Neutrophil (primary cell): ENCODE data around the gene BANP.

Experiments
- H3K27ac ChIP-seq: fragments of 200-600 bp; sonication (generic); 2 replicates; pipeline ENCODE4 v1.5.1; 2016; ENCODE audit warnings: mild to moderate bottlenecking, moderate library complexity
- H3K27me3 ChIP-seq: fragments of 200-600 bp; sonication (generic); 2 replicates; pipeline ENCODE4 v1.6.0; 2016; ENCODE audit warnings: mild to moderate bottlenecking
- H3K36me3 ChIP-seq: fragments of 200-600 bp; sonication (generic); 2 replicates; pipeline ENCODE4 v1.5.1; 2017
- H3K4me1 ChIP-seq, 2 experiments: fragments of 200-600 bp in 1 of 2; sonication (generic) in 1 of 2; 1 replicate in 1 of 2; 2 replicates in 1 of 2; pipeline versions ENCODE4 v1.5.1 to v1.6.1; 2013 to 2016; ENCODE audit warnings: low read depth in 1 of 2, low read length in 1 of 2, mild to moderate bottlenecking in 1 of 2, moderate library complexity in 1 of 2; ENCODE audit not compliant: control insufficient read depth in 1 of 2, insufficient read depth in 1 of 2
- H3K4me3 ChIP-seq, 2 experiments: fragments of 200-600 bp in 1 of 2; sonication (generic) in 1 of 2; 1 replicate in 1 of 2; 2 replicates in 1 of 2; pipeline ENCODE4 v1.5.1; 2013 to 2016; ENCODE audit warnings: low read depth in 1 of 2, low read length in 1 of 2, mild to moderate bottlenecking in 1 of 2, moderate library complexity in 1 of 2
- H3K9me3 ChIP-seq: fragments of 200-600 bp; sonication (generic); 2 replicates; pipeline ENCODE4 v1.5.1; 2016
- CTCF ChIP-seq: fragments of 200-600 bp; sonication (generic); IDR thresholded peaks from 2 replicates; pipeline ENCODE4 v1.5.1; 2016; ENCODE audit warnings: antibody characterized with exemption

Gene BANP

GRCh38 chr16:87939562-87940423 is 11.4 kb upstream of the BANP start:
- no peak overlapping the region for H3K27ac ChIP-seq

GRCh38 chr16:87942680-87943079 is 8.6 kb upstream of the BANP start:
- Histone ChIP-seq H3K36me3 (no peaks in the 10 kb centered on the region), H3K27ac (no peak overlapping the region), H3K27me3 (no peaks in the 10 kb centered on the region), H3K4me1 (peaks cover 15 to 16% of the 10 kb centered on the region in 2 experiments), H3K9me3 (no peaks in the 10 kb centered on the region), H3K4me3 (no peak overlapping the region)
- TF ChIP-seq CTCF, result no peak

More at GRCh38 chr16:87939562-87940423, 11.4 kb upstream of the BANP start:
- no peak for TF ChIP-seq CTCF
- Histone ChIP-seq H3K9me3 (no peaks in the 10 kb centered on the region), H3K27me3 (no peaks in the 10 kb centered on the region), H3K4me3 (no peak overlapping the region), H3K4me1 (peaks cover 2 to 4% of the 10 kb centered on the region in 2 experiments), H3K36me3 (no peaks in the 10 kb centered on the region)

DNA sequence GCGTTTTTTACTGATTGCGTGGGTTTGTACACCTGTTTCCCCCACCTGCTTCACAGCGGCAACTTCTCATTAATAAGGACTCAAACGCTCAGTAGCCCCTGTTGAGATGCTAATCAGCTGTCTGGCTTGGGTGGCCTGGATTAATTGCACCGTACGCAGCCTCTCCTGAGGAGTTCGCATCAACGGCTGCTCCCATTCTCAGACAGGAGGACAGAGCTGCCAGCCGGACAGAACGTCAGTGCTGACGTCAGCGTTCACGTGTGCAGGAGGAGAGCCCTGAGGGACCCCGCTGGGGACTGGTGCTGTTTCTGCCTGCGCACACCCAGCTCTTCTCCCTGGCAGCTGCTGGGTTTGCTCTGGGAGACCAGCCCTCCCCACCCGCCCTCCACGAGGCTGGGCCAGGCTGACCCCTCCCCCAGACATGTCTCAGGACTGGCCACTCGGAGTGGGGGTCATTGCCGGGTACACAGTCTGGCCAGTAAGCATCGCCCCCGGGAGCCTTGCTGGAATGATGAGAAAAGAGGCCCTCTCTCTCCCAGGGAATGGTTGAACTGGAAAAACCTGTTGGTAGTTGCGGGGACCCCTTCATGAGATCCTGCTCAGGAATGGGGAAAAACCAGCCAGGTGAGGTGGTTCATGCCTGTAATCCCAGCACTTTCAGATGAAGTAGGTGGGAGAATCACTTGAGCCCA is 5.7 kb upstream of the BANP start:
- Histone ChIP-seq H3K9me3 (no peaks in the 10 kb centered on the region), H3K36me3 (no peaks in the 10 kb centered on the region), H3K27me3 (no peaks in the 10 kb centered on the region), H3K27ac (peak overlapping the region; percentile 22), H3K4me3 (peak overlapping the region; percentile 49 to 65), H3K4me1 (peaks cover 36 to 38% of the 10 kb centered on the region in 2 experiments)
- no peak for TF ChIP-seq CTCF

DNA sequence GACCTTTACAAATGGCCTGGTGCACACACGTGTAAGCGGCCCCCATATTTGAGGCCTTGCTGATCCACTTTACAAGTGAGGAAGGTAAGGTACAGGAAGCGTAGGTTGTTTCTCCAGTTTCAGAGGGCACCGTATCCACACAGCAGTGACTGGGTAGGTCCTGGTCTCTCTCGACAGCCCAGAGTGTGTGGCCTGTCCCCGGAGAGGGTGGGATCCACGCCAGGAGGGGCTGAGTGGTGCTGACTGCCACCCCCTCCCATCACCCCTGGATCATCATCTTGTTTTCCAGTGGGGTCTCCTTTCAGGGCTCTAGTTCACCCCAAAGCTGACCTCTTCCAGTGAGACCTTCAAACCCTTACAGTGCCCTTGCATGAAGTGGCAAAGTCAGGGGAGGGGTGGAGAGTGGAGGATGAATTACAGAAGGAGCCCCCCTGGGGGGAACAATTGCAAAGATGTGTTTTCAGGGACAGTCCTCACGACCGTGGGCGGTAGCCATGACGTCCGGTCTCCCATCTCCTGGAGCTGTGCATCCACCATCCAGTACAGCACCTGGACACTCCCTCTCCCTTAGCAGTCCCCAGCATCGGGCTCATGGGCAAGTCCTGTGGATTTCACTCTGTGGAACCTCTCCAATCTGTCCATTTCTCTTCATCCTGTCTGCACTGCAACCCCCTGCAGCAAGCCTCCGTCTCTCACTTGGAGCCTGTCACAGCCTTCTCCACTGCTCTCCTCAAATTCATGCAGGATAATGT is 4.5 kb upstream of the BANP start:
- no peaks in the 10 kb centered on the region for H3K27me3 ChIP-seq
- no peak for TF ChIP-seq CTCF
- no peaks in the 10 kb centered on the region for H3K9me3 ChIP-seq
- H3K4me1 ChIP-seq, result peaks cover 39 to 42% of the 10 kb centered on the region in 2 experiments
- H3K27ac ChIP-seq, result peak overlapping the region; percentile 85
- no peaks in the 10 kb centered on the region for H3K36me3 ChIP-seq
- no peak overlapping the region for H3K4me3 ChIP-seq

DNA sequence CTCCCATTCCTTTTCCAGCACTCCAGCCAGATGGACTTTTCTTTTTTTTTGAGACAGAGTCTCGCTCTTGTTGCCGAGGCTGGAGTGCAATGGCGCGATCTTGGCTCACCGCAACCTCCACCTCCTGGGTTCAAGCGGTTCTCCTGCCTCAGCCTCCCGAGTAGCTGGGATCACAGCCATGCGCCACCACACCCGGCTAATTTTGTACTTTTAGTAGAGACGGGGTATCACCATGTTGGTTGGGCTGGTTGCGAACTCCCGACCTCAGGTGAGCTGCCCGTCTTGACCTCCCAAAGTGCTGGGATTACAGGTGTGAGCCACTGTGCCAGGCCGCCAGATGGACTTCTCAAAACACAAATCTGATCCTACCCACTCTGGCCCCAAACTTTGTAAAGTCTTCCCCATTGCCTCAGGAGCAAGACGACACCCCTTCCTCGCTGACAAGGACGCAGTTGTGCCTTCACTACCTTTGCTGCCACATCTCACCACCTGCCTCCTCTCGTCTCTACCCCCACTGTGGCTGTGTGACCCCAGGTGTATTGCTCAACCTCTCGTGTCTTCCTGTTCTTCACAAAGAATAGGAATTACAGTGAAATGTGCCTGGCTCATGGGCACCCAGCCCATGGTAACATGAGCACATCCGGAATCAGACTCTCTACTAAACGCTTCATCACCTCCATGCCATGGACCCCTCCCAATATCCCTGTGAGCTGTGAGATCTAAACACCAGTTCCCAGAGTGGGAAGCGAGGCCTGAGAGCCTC is 3.7 kb upstream of the BANP start:
- Histone ChIP-seq H3K27me3 (no peaks in the 10 kb centered on the region), H3K4me3 (peak overlapping the region; percentile 42 to 50), H3K27ac (peak overlapping the region; percentile 85), H3K36me3 (peaks cover 3% of the 10 kb centered on the region), H3K9me3 (no peaks in the 10 kb centered on the region), H3K4me1 (peaks cover 47 to 50% of the 10 kb centered on the region in 2 experiments)
- no peak for TF ChIP-seq CTCF
